HG03103 (cell line): ENCODE data around the gene RNU7-1.

ENCODE experiments used
- ATAC-seq: cut with Tn5 transposase; IDR thresholded peaks from one replicate; pipeline ENCODE4 v1.9.1; 2021; ENCODE audit warnings: low read depth; ENCODE audit not compliant: unreplicated experiment

Gene RNU7-1

DNA sequence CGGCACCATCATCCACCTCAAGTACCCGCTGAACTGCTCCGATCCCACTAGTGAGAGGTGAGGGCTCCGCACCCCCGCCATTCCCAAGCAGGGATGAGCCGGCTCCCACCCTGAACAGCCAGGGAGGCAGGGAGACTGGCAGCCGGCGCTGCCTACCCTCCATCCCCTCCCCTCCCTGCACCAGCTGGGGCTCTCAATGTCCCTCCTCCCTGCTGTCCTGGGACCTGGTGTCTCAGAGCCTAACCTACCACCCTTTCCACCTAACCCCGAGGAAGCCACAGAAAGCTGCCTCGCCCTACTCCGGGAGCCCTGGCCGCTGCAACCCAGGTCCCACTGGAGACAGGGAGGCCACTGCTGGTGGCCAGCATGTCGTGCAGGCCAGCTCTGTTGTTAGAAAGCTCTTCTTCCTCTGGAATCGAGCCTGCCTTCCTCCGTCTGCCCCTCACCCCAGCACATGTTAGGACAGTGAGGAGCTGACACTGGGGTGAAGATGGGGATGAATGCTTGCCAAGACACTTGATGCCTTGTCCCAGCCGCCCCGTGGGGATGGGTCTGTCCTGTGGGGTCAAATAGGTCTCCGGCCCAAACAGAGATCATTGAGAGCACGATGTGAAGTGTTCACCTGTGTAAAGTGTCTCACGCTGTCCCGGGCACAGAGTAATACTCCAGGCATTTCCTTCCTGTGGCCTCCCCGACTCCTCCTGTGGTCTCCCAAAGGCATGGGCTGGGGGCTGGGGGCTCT lies 8.7 kb downstream of the RNU7-1 start:
- no peak for ATAC-seq

DNA sequence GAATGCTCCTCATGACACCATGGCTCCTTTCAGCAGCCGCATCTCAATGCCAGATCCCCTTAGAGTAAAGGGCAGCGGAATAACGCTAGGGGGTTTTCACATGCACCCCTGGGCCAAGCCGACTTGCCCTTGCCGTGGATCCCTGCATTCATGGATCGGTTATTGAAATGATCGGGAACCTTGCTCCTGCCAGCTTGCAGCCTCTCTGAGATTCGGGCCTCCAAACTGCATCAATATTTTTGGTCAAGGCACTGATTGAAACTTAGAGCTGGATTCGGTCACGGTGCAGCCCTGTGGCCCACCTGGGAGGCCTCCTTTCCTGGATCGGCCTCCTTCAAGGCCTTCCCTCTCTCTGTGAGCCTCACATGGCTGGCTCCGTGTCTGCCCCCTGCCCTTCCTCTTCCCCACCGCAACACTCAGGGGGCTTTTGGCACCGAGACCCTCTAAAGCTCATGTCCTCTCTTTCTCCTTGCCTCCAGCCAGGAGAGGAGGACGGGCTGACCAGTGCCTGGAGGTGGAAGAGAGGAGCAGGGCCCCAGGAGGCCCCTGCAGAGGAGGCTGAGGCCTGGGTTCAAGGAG lies 9.3 kb downstream of the RNU7-1 start:
- no peak for ATAC-seq

GRCh38 chr12:6953442-6954315 lies 10.1 kb downstream of the RNU7-1 start:
- peak; percentile 35 for ATAC-seq

- ATAC-seq = no peak
These were observed 10.9 kb downstream of the RNU7-1 start for GRCh38 chr12:6954316-6955107.

GRCh38 chr12:6955108-6956020 lies 11.7 kb downstream of the RNU7-1 start:
- ATAC-seq = no peak

DNA sequence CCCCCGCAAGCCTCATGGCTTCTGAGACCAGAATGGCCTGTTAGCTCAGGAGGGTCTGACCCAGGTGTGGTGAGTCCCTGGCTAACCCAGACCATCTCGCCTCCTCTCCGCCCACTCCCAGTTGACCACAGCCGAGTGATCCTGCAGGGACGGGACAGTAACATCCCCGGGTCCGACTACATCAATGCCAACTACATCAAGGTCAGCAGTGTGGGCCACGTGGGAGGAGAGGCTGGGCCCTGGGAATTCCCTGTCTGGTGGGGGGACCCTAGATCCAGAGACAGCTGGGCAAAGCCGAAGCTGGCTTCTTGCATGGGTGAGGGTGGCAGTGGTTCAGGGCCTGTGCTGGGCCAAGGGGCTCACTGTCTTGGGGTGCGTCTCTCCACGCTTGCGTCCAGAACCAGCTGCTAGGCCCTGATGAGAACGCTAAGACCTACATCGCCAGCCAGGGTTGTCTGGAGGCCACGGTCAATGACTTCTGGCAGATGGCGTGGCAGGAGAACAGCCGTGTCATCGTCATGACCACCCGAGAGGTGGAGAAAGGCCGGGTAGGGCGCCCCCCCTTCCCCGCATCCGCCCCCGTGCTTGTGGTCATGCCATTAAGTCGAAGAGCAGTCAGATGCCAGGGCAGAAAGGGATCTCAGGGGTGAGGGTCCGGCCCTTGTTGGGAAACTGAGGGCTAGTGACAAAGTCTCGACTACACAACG lies 12.6 kb downstream of the RNU7-1 start:
- no peak for ATAC-seq

DNA sequence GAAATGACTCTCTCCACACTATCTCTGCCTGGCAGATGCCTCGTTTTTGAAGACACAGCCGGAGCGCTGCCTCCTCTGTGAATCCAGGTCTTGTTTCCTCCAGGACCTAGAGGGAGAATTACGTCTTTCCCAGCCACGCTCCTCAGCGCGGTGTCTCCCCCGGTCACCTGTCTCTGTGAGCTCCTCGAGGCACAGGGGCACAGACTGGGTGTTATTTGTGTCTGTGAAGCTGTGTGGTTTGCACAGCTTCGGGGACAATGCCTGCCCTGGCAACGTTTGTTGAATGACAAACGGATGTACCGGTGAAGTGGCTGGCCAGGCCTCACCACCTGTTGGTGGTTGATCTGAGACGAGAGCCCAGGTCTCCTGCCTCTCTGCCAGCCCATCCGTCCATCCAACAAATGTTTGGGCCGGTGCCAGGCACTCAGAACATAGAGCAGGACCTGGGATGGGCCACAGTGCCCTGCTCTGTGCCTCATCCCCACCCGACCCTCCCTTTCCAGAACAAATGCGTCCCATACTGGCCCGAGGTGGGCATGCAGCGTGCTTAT lies 13.6 kb downstream of the RNU7-1 start:
- no peak for ATAC-seq

- ATAC-seq = no peak
These were observed 14.4 kb downstream of the RNU7-1 start for GRCh38 chr12:6957741-6958608.

- ATAC-seq = no peak
These were observed 15.0 kb downstream of the RNU7-1 start for GRCh38 chr12:6958609-6959057.

- ATAC-seq = no peak
These were observed 15.6 kb downstream of the RNU7-1 start for GRCh38 chr12:6959058-6959804.

- no peak for ATAC-seq
These were observed 16.4 kb downstream of the RNU7-1 start for GRCh38 chr12:6959805-6960592.

DNA sequence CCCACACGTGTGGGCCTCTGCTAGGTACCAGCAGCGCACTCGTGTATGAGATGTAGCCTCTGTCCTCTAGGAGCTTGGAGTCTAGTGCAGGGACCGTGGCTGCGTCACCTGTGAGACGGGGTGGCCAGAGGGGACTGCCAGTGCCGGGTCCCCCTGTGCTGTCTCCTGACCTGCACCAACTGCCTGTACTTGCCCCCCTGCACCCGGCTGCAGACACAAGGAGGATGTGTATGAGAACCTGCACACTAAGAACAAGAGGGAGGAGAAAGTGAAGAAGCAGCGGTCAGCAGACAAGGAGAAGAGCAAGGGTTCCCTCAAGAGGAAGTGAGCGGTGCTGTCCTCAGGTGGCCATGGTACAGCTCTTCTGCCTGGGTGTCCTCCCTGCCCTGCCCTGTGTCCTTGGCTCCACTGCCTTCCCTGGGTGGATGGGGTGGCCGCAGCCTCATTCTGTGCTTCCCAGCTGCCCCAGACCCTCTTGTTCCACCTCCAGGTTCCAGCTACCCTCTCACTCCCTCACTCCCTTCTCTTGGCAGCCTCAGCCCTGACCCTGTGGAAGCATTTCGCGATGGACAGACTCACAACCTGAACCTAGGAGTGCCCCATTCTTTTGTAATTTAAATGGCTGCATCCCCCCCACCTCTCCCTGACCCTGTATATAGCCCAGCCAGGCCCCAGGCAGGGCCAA lies 17.1 kb downstream of the RNU7-1 start:
- ATAC-seq = no peak

DNA sequence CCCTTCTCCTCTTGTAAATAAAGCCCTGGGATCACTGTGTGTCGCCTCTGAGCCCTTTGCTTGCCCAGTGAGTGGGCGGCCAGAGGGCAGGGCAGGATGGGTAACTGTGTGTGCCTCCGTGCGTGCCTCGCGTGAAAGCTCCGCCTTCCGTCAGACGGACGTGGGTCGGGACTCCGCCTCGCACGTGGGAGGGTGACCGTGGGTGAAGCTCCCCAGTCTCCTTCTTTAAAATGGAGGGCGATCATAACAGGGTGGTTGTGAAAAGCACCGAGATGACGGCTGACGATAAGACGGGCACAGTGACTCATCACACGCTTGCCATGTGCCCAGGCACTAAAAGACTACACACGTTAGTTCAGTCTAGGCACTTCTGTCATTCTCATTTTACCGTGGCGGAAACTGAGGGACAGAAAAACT lies 17.7 kb downstream of the RNU7-1 start:
- no peak for ATAC-seq

- ATAC-seq = no peak
These were observed 18.2 kb downstream of the RNU7-1 start for GRCh38 chr12:6961695-6962284.

GRCh38 chr12:6962285-6963015 lies 18.8 kb downstream of the RNU7-1 start:
- no peak for ATAC-seq
